H1 (cell line): ENCODE results near the gene FXN. TPM values are rescaled to one million over a fixed set of nuclear protein-coding genes. Genes with fewer than 3 reads are reported as not detected.
A peak's percentile ranks its signal among the peaks of the same experiment; 100 is the strongest.

Experiments used
- CBX5 ChIP-seq: fragments of 300-800, 300-1000 bp; sonication (generic); IDR thresholded peaks from 2 replicates; pipeline ENCODE4 v1.7.1; 2016; ENCODE audit warnings: antibody characterized with exemption, low read length, low read depth
- CHD1 ChIP-seq: IDR thresholded peaks from 2 replicates; pipeline ENCODE4 v1.6.1; 2012; ENCODE audit warnings: low read depth, low read length, improper control_type of control experiment
- CREB1 ChIP-seq: IDR thresholded peaks from 2 replicates; pipeline ENCODE4 v1.6.1; 2012; ENCODE audit warnings: inconsistent platforms
- KDM4A ChIP-seq: IDR thresholded peaks from one replicate; pipeline ENCODE4 v1.7.1; 2012; ENCODE audit warnings: low read depth, mild to moderate bottlenecking, moderate library complexity, low read length, inconsistent platforms; ENCODE audit not compliant: severe bottlenecking
- POU5F1 ChIP-seq: IDR thresholded peaks from 2 replicates; pipeline ENCODE4 v1.6.1; 2011; ENCODE audit warnings: low read depth, mild to moderate bottlenecking, low read length, moderate library complexity
- SIRT6 ChIP-seq: IDR thresholded peaks from one replicate; pipeline ENCODE4 v1.7.1; 2012; ENCODE audit warnings: low read length, inconsistent platforms
- ZNF274 ChIP-seq: IDR thresholded peaks from 2 replicates; pipeline ENCODE4 v1.7.0; 2012; ENCODE audit warnings: low read length, borderline replicate concordance; ENCODE audit errors: extremely low read depth
- polyA plus RNA-seq, 7 experiments: library from polyadenylated mRNA; depleted of rRNA in 3 of 7; stranded (reverse) in 5 of 7; unstranded in 2 of 7; fragments of >200 nt in 5 of 7; fragments of 200-250 nt in 2 of 7; gene quantifications; 1 replicate in 5 of 7; 2 replicates in 1 of 7; 4 replicates in 1 of 7; pipeline versions ENCODE4 v1.2.1 to v1.2.3, GENCODE V29; 2011 to 2013; ENCODE audit warnings: missing spikeins in 2 of 7, mixed read lengths in 2 of 7
- total RNA-seq: library from RNA; stranded (reverse); fragmentation: NEBNext Ultra II Directional; extraction: Animal tissue kit (Norgen Biotek cat#: 25700); gene quantifications from 2 replicates; pipeline ENCODE4 v1.2.1, GENCODE V29; 2021
- TF ChIP-seq, protein P1 (sequence below): IDR thresholded peaks from 2 replicates; pipeline ENCODE4 v1.6.1; 2011; ENCODE audit warnings: low read depth, mild to moderate bottlenecking, low read length; ENCODE audit not compliant: insufficient read depth
- TF ChIP-seq, protein P2 (sequence below): fragments of 300-600 bp; sonication (generic); IDR thresholded peaks from 2 replicates; pipeline ENCODE4 v1.7.1; 2012; ENCODE audit warnings: low read length, moderate library complexity, mild to moderate bottlenecking, inconsistent platforms; ENCODE audit not compliant: insufficient replicate concordance

Gene FXN
- total and polyA plus RNA-seq, 2 of the 8 experiments (the other 6 are each of a cell fraction or from before 2014, with no cell fraction given): 34.2 to 37.5 TPM

DNA sequence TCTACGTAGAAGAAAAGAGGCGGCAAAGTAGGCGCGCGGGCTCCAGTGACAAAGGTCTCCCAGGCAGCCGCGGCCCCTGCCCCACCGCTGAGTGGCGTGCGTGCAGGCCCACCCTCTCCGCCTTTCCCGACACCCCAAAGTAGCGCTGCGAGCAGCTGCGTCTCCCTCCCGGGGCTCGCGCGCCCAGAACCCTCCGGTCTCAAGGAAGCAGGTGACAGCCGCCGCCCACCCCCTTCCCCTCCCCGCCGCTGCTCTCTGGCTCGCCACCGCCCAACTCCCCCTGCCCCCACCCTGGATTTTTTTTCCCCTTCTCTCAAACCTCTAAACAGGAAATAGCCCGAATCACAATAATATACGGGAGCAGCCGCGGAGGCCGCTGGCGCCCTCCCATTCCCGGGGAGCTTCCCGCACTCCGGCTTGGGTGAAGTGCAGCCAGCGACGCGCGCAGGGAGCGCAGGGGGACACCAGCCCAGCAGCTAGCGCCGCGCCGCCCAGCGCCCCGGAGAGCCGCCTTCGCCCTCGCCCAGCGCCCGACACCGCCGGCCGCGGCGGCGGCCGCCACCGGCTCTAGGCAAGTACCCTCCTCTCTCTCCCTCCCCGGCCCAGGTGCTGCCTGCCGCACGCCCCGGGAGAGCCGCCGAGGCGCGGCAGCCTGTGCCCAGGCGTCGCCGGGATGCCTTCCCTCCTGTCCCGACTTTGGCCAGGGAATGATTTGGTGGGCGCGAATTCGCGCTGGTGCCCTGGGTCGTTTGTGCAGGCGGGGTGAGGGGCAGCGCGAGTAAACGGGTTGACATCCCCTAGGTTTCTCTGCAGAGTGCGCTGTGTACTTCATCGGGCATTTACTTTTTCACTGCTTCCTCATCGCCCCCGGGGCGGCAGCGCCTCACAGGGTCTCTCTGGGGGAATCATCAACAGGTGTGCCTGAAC lies 85.9 kb downstream of the FXN start (continued):
- TF ChIP-seq, protein P1, sequence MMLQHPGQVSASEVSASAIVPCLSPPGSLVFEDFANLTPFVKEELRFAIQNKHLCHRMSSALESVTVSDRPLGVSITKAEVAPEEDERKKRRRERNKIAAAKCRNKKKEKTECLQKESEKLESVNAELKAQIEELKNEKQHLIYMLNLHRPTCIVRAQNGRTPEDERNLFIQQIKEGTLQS: no peak
- TF ChIP-seq, protein P2, sequence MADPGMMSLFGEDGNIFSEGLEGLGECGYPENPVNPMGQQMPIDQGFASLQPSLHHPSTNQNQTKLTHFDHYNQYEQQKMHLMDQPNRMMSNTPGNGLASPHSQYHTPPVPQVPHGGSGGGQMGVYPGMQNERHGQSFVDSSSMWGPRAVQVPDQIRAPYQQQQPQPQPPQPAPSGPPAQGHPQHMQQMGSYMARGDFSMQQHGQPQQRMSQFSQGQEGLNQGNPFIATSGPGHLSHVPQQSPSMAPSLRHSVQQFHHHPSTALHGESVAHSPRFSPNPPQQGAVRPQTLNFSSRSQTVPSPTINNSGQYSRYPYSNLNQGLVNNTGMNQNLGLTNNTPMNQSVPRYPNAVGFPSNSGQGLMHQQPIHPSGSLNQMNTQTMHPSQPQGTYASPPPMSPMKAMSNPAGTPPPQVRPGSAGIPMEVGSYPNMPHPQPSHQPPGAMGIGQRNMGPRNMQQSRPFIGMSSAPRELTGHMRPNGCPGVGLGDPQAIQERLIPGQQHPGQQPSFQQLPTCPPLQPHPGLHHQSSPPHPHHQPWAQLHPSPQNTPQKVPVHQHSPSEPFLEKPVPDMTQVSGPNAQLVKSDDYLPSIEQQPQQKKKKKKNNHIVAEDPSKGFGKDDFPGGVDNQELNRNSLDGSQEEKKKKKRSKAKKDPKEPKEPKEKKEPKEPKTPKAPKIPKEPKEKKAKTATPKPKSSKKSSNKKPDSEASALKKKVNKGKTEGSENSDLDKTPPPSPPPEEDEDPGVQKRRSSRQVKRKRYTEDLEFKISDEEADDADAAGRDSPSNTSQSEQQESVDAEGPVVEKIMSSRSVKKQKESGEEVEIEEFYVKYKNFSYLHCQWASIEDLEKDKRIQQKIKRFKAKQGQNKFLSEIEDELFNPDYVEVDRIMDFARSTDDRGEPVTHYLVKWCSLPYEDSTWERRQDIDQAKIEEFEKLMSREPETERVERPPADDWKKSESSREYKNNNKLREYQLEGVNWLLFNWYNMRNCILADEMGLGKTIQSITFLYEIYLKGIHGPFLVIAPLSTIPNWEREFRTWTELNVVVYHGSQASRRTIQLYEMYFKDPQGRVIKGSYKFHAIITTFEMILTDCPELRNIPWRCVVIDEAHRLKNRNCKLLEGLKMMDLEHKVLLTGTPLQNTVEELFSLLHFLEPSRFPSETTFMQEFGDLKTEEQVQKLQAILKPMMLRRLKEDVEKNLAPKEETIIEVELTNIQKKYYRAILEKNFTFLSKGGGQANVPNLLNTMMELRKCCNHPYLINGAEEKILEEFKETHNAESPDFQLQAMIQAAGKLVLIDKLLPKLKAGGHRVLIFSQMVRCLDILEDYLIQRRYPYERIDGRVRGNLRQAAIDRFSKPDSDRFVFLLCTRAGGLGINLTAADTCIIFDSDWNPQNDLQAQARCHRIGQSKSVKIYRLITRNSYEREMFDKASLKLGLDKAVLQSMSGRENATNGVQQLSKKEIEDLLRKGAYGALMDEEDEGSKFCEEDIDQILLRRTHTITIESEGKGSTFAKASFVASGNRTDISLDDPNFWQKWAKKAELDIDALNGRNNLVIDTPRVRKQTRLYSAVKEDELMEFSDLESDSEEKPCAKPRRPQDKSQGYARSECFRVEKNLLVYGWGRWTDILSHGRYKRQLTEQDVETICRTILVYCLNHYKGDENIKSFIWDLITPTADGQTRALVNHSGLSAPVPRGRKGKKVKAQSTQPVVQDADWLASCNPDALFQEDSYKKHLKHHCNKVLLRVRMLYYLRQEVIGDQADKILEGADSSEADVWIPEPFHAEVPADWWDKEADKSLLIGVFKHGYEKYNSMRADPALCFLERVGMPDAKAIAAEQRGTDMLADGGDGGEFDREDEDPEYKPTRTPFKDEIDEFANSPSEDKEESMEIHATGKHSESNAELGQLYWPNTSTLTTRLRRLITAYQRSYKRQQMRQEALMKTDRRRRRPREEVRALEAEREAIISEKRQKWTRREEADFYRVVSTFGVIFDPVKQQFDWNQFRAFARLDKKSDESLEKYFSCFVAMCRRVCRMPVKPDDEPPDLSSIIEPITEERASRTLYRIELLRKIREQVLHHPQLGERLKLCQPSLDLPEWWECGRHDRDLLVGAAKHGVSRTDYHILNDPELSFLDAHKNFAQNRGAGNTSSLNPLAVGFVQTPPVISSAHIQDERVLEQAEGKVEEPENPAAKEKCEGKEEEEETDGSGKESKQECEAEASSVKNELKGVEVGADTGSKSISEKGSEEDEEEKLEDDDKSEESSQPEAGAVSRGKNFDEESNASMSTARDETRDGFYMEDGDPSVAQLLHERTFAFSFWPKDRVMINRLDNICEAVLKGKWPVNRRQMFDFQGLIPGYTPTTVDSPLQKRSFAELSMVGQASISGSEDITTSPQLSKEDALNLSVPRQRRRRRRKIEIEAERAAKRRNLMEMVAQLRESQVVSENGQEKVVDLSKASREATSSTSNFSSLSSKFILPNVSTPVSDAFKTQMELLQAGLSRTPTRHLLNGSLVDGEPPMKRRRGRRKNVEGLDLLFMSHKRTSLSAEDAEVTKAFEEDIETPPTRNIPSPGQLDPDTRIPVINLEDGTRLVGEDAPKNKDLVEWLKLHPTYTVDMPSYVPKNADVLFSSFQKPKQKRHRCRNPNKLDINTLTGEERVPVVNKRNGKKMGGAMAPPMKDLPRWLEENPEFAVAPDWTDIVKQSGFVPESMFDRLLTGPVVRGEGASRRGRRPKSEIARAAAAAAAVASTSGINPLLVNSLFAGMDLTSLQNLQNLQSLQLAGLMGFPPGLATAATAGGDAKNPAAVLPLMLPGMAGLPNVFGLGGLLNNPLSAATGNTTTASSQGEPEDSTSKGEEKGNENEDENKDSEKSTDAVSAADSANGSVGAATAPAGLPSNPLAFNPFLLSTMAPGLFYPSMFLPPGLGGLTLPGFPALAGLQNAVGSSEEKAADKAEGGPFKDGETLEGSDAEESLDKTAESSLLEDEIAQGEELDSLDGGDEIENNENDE: no peak
- peak; percentile 26 for TF ChIP-seq KDM4A
- TF ChIP-seq SIRT6: no peak
- TF ChIP-seq CREB1: no peak
- TF ChIP-seq CBX5: no peak
- no peak for TF ChIP-seq ZNF274
- TF ChIP-seq POU5F1: no peak
- 0 out of 2 replicates have a peak, but pooled peaks have one; percentile 39 for TF ChIP-seq CHD1
